GM19099 (cell line): ENCODE results near the gene RASGEF1C.

Experiments
- POLR2A ChIP-seq: IDR thresholded peaks from 3 replicates; pipeline ENCODE4 v1.6.1; 2011; ENCODE audit warnings: low read depth; ENCODE audit not compliant: insufficient read length; ENCODE audit errors: extremely low read depth

Gene RASGEF1C

DNA sequence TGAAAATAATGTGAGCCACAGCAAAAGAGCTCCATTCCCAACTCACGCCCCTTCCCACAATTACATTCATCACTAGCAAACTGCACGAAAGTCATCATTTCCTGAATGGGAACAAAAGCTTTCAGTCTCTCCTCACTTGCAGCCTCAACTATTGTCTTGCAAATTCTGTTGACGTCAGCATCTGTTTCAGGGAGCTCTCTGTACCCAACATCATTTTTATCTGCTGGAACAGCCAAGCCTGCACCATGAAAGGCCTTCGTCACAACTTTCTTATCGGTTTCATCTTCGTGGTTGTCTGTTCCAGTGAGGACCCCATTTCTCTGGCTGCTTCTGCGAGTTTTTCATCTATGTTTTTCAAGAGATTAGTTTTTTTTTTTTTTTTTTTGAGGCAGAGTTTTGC lies 123.2 kb downstream of the RASGEF1C start:
- no peak for TF ChIP-seq POLR2A

DNA sequence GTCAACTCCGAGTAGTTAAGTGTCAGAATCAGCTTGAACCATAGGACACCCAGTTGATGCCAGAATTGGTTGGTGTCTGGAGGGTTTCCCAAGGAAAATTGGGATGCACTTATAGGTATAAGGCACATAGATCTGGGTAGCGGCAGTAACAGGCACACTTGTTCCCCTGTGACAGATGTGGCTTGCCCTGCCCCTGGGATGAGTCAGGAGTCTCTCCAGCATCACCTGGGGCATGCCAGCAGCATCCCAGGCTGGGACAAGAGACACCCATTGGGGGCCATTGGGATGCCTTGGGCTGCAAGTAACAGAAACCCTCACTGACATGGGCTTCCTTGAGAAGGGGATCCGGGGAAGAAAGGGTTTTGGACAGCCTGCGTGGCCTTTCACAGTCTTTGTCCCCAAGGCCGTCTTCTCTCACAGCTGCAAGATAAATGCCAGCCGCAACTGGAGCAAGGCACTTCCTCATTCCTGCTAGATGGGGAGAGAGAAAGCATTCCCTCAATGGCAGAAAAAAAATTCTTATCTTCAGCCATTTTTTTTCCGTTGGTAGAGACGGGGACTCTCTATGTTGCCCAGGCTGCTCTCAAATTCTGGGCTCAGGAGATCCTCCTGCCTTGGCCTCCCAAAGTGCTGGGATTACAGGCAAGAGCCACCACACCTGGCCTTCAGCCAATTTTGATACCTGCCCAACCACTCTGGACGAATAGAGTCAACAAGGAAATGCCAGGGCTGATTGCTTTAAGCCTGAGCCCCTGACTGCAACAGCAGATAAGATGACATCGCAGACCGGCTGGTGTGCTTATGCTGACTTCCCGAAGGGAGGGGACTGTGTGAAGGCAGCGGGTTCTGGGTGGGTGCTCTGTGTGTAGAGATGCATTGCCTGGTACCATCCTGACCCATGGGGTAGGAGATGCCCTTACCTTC lies 124.1 kb downstream of the RASGEF1C start:
- no peak for TF ChIP-seq POLR2A

DNA sequence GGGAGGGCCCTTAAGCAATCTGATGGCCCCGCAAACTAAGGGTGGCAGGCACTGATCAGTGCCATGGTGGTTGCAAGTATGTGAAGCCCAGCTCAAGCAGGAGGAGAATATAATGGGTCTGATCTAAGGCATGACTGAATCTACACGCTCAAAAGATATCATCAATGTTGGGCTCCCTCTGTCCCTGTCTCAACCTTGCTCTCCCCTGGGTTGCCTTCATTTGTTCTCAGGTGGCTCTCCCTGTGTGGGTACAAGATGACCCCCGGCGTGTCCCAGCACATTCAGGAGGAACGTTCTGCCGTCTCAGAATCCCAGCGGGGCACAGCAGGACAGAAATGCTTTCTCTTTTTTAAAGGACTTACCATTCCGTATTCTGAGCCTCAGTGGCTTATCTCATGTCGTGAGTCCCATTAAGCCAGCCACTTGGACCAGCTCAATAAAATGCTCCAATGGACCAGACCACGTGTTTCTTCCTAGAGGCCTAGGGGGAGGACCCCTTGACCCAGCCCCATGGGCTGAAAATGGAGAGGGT lies 125.4 kb downstream of the RASGEF1C start:
- TF ChIP-seq POLR2A, result no peak

DNA sequence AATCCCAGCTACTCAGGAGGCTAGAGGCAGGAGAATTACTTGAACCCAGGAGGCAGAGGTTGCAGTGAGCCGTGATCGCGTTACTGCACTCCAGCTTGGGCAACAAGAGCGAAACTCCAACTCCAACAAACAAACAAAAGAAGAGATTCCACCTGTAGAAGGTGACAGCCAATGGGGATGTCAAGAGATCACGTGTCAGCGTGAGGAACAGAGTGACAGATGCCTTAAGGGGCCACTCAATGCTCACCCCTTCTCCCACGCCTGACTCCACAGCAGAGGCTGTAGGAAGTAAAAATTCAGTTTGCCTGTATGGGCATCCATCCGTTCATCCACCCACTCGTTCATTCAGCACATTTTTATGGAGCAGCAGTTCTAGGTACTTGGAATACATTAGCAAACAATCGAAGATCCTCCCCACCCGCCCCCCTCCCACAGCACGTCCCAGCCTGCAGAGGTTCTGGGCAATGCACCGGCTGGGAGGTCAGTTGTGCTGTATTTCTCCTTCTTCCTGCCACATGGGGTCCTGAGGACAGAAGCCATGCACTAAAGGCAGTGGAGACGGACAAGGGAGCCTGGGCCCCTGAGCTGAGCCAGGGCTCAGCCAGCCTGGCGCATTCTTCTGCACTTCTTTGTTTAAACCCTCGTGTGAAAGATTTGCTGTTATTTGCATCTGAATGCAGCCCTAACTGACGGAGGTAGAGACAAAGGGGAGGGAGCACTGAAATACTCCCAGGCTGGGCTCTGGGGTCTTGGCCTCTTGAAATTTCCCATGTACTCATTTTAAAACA lies 126.2 kb downstream of the RASGEF1C start:
- TF ChIP-seq POLR2A, result no peak

DNA sequence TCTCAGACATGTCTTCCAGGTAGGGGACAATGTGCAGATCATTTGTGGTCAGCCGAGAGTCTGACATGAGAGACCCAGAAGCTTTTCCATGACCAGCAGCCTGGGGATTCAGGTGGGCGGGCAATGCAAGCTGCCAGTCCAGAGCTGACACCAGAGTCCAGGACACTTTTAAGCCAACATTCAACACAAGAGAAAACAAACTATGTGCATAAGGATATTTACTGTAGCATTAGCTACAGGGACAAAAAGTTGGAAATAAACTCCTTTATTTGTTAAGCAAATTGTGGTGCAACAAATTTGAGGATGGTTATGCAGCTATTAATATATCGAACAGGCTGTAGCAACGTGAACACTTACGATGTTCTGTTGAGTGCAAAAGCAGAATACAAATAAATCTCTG lies 127.5 kb downstream of the RASGEF1C start:
- TF ChIP-seq POLR2A, result no peak

DNA sequence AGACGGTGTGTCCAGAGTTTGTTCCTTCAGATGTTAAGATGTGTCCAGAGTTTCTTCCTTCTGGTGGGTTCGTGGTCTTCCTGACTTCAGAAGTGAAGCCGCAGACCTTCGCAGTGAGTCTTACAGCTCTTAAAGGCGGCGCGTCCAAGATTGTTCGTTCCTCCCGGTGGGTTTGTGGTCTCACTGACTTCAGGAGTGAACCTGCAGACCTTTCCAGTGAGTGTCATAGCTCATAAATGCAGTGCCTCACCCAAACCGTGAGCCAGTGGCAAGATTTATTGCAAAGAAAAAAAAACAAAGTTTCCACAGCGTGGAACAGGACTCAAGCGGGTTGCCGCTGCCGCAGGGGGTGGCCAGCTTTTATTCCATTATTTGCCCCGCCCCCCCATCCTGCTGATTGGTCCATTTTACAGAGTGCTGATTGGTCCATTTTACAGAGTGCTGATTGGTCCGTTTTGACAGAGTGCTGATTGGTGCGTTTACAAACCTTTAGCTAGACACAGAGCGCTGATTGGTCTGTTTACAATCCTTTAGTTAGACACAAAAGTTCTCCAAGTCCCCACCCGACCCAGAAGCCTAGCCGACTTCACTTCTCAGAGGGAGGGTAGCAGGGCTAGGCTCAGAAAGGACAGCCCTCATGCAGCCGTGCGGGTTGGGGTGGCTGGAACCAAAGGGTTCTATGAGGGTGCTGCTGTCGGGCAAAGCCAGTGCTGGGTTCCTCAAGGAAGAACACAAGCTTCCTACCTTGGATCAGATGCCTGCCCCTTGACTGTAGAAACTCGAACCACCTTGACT lies 128.3 kb downstream of the RASGEF1C start:
- no peak for TF ChIP-seq POLR2A

DNA sequence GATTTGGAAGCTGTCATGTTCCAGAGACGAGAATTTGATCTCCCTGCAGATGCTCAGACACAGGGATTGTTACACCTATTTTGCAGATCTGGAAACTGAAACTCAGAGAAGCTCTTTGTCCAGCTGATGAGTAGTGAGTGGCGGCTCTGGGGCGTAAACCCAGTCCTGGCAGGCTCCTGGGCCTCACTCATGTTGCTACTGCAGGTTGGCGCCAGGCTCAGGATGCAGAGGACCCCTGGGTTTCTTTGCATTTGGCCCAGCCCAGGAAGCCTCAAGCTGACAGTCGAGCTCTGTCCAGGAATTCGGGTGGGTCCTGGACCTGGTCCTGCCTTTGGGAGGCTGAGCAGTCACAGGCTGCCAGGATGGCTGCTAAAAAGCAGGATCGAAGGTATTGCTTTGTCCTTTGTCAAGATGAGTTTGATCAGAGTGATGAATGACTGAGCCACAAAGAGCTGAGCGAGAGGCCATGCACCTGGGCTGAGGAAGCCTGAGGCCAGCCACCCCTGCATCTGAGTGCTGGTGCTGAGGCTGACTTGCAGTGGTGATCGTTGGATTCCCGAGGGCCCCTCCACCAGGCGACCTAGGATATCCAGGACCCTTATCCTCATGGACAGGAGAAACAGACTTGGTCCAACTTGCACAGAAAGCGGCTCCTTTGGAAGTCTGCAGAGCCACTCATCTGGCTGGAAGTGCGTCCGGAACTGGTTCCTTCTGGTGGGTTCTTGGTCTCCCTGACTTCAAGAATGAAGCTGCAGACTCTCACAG lies 129.1 kb downstream of the RASGEF1C start:
- no peak for TF ChIP-seq POLR2A

DNA sequence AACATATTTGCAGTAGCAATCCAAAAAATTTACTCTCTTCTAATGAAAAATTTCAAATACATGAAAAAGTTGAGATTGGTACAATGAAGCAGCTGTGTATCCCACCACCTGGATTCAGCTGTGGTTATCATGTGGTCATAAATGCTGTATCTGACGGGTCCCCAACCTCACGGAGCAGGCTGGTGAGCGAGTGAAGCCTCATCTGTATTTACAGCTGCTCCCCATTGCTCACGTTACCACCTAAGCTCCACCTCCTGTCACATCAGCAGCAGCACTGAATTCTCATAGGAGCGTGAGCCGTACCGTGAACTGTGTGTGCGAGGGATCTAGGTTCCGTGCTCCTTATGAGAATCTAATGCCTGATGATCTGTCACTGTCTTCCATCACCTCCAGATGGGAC lies 130.7 kb downstream of the RASGEF1C start:
- TF ChIP-seq POLR2A, result no peak

DNA sequence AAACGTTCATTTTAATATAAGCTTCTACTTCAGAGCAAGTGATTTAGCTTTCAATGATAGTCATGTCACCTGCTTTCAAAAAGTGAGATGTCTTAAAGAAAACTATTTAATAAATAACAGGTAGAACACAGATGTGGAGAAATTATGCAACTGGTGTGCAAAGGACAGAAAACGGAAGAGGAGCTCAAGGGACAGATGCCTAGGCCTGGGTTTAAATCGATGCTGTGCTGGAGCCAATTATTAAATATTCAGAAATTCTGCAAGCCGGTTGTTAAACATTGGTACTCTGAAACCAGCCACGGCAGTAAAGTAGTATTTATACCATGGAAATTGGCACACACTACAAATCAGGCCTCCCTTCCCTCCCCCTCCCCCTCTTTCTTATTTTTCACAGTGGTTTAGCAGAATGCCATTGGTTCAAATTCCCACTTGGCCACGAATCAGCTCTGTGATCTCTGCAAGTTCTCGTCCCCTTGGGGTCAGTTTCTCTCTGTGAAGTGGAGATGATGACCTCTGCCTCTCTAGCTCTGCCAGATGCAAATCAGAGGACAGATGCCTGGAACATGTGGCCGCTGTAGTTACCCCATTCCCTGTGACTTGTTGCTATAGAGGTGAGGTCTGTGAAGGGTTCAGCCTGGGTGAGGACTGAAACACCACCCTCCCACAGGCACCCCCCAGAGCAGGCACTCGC lies 131.3 kb downstream of the RASGEF1C start:
- no peak for TF ChIP-seq POLR2A

DNA sequence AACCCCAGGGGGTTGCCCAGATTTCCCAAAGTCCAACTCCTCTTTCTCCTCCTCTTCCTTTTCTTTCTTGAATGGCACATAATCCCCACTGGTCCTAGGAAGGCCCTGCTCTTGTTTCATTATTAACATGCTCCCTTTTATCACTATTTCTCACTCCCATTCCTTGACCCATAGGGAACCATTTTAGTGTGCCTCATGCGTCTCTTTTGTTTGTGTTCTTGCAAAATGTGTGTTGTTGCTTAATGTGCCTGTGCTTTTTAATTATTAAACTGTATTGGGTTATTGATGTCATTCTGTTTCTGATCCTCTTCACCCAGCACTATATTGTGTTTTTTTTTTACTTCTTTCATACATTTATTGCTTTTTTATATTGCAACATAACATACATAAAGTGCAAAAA lies 133.3 kb downstream of the RASGEF1C start:
- TF ChIP-seq POLR2A, result no peak

DNA sequence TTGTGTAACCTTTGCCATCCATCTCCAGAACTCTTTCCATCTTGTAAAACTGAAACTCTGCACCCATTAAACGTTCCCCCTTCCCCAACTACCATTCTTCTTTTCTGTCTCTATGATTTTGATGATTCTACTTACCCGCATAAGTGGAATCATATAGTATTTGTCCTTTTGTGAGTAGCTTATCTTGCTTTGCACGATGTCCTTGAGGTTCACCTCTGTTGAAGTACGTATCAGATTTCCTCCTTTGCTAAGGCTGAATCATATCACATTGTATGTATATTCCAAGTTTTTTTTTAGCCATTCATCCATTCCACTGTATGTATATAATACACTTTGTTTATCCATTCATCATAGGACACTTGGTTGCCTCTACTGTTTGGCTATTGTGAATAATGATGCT lies 134.5 kb downstream of the RASGEF1C start:
- no peak for TF ChIP-seq POLR2A

DNA sequence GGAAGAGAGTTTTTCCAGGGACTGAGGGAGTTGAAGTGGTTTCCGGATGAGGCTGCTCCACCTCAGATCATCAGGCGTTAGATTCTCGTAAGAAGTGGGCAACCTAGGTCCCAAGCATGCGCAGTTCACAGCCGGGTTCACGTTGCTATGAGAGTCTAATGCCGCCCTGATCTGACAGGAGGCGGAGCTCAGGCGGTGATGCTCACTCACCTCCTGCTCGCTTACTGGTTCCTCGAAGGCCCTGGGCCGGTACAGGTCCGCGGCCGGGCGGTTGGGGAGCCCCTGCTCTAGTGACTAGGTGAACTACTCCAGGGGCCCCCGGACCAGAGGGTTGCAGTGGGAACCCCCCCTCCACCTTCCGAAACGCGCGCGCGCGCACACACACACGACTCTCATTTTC lies 136.5 kb downstream of the RASGEF1C start:
- TF ChIP-seq POLR2A, result no peak

DNA sequence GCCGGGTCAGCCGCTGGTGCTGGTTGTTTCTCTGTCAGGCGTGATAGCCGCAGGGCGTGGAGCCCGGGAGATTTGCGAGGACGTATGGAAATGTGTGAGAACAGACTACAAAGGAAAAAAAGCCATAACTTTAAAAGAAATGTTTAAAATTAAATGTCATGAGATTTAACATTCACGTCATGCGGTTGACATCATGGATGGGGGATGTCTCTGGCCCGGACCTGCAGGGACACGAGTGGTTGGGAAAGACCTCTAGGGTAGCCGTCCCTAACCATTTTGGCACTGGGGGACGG lies 136.8 kb downstream of the RASGEF1C start:
- no peak for TF ChIP-seq POLR2A
